ENCODE data around the gene LMAN2. TPM values are rescaled to one million over a fixed set of nuclear protein-coding genes. Genes with fewer than 3 reads are reported as not detected.

The LMAN2 gene
- total RNA-seq = 100 to 1,000 TPM; 159 to 167 TPM

- Histone ChIP-seq H3K27ac (peak within 1 kb of the TSS; percentile 90 to 94), H3K9me3 (no peaks in the 10 kb centered on the region), H3K4me3 (peak within 1 kb of the TSS; percentile 82), H3K4me1 (ENCODE audit: control insufficient read depth in 1 of 2, low read depth in 2 of 2) (peaks cover 18 to 44% of the 10 kb centered on the region in 2 donors), H3K27me3 (replicated peaks; ENCODE audit: insufficient read depth) (no peaks in the 10 kb centered on the region), H3K36me3 (peaks cover 5% of the 10 kb centered on the region)
- ATAC-seq (ENCODE audit: insufficient number of reproducible peaks, low FRiP score, low read depth) (peak; percentile 97), DNase-seq (ENCODE audit: low spot score) (peak; percentile 79)
- TF ChIP-seq CTCF (IDR thresholded peaks at IDR 0.05) = no peak
Observed at GRCh38 chr5:177351392-177352329, at the start of gene LMAN2. TSS of gene LMAN2 (minus strand) at chr5:177351668. CDS start at chr5:177351647, 21 bp downstream.

- Histone ChIP-seq H3K4me3 (no peak within 1 kb of the TSS), H3K27me3 (replicated peaks; ENCODE audit: insufficient read depth) (peaks cover 32% of the 10 kb centered on the region), H3K27ac (no peak within 1 kb of the TSS), H3K9me3 (no peaks in the 10 kb centered on the region), H3K4me1 (ENCODE audit: control insufficient read depth in 1 of 2, low read depth in 2 of 2) (peaks cover 17 to 38% of the 10 kb centered on the region in 2 donors), H3K36me3 (no peaks in the 10 kb centered on the region)
- no peak for DNase-seq (ENCODE audit: low spot score)
- ATAC-seq (ENCODE audit: insufficient number of reproducible peaks, low FRiP score, low read depth) = no peak
- TF ChIP-seq CTCF (IDR thresholded peaks at IDR 0.05) = no peak
Observed at GRCh38 chr5:177399997-177400868, 48.8 kb upstream of the LMAN2 start, which contains the start of gene PFN3. TSS of gene PFN3 (minus strand) at chr5:177400661. CDS start at chr5:177400576, 85 bp downstream.

- DNase-seq (ENCODE audit: low spot score) (no peak), ATAC-seq (ENCODE audit: insufficient number of reproducible peaks, low FRiP score, low read depth) (no peak)
- Histone ChIP-seq H3K36me3 (no peaks in the 10 kb centered on the region), H3K4me3 (no peak overlapping the region), H3K27me3 (replicated peaks; ENCODE audit: insufficient read depth) (peaks cover 32% of the 10 kb centered on the region), H3K4me1 (ENCODE audit: control insufficient read depth in 1 of 2, low read depth in 2 of 2) (peaks cover 6 to 20% of the 10 kb centered on the region in 2 donors), H3K9me3 (no peaks in the 10 kb centered on the region), H3K27ac (no peak overlapping the region)
- no peak for TF ChIP-seq CTCF (IDR thresholded peaks at IDR 0.05)
Observed at GRCh38 chr5:177397875-177398390, 46.5 kb upstream of the LMAN2 start.

- no peak for TF ChIP-seq CTCF (IDR thresholded peaks at IDR 0.05)
- peaks cover 26% of the 10 kb centered on the region for H3K27me3 ChIP-seq (replicated peaks; ENCODE audit: insufficient read depth)
- H3K4me1 ChIP-seq (ENCODE audit: control insufficient read depth in 1 of 2, low read depth in 2 of 2) = peaks cover 0 to 11% of the 10 kb centered on the region in 2 donors
- no peaks in the 10 kb centered on the region for H3K9me3 ChIP-seq
- no peak overlapping the region for H3K27ac ChIP-seq
- ATAC-seq (ENCODE audit: insufficient number of reproducible peaks, low FRiP score, low read depth) (no peak), DNase-seq (ENCODE audit: low spot score) (no peak)
- H3K36me3 ChIP-seq = no peaks in the 10 kb centered on the region
- H3K4me3 ChIP-seq = no peak overlapping the region
Observed at GRCh38 chr5:177396807-177397206, 45.3 kb upstream of the LMAN2 start.

Measured in thoracic aorta (tissue), 2 donors.